ENCODE data around the gene SYTL4.

SYTL4 gene

DNA sequence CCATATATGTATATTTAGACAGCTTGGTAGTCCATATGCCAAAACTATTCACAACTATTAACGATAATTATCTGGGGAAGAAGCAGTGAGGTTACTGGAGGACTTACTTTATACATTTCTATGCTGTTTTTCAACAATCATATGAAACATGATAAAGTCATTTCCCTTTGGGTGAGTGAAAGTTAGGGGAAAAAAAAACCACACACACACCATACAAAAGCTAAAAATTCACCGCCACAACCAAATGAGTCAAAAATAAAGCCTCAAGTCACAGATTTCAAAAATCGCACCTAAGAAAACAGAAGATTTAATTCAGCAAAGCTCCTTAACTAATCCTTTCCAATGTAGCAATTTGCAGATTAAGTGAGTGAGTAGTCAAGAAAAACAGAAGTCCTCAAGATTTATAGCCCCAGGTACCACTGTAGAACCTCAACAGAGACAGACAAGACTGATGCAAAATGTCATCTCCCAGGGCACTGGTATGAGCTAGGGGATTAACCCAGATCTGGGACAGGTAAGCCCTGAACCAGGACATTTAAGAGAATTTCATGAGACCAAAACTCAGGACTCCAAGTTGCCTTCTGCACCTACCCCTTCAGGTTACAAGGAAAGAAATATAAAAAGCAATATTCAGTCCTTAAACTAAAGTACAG lies 35.1 kb downstream of the SYTL4 start:
- Histone ChIP-seq H3K27me3 (ENCODE audit: control insufficient read depth, low read length) (peaks cover 6% of the 10 kb centered on the region; the same call in 1 of the 2 replicates), H3K9me3 (ENCODE audit: control insufficient read depth, insufficient read depth, low read length) (no peaks in the 10 kb centered on the region), H3K79me2 (ENCODE audit: control insufficient read depth, low read length) (no peaks in the 10 kb centered on the region), H3F3A (ENCODE audit: control insufficient read depth, insufficient read depth) (no peaks in the 10 kb centered on the region), H3K36me3 (ENCODE audit: control insufficient read depth, low read length) (no peaks in the 10 kb centered on the region), H3K9me2 (replicated peaks; ENCODE audit: control insufficient read depth, low read length) (no peaks in the 10 kb centered on the region), H3K4me3 (ENCODE audit: low read length) (no peak overlapping the region), H4K20me1 (ENCODE audit: control insufficient read depth, insufficient read depth, low read depth, low read length) (no peaks in the 10 kb centered on the region), H3K4me2 (ENCODE audit: low read length) (no peak overlapping the region), H3K27ac (ENCODE audit: low read depth, low read length) (no peak overlapping the region), H3K4me1 (ENCODE audit: control insufficient read depth, low read length) (peaks cover 7% of the 10 kb centered on the region)
- TF ChIP-seq, protein P1, sequence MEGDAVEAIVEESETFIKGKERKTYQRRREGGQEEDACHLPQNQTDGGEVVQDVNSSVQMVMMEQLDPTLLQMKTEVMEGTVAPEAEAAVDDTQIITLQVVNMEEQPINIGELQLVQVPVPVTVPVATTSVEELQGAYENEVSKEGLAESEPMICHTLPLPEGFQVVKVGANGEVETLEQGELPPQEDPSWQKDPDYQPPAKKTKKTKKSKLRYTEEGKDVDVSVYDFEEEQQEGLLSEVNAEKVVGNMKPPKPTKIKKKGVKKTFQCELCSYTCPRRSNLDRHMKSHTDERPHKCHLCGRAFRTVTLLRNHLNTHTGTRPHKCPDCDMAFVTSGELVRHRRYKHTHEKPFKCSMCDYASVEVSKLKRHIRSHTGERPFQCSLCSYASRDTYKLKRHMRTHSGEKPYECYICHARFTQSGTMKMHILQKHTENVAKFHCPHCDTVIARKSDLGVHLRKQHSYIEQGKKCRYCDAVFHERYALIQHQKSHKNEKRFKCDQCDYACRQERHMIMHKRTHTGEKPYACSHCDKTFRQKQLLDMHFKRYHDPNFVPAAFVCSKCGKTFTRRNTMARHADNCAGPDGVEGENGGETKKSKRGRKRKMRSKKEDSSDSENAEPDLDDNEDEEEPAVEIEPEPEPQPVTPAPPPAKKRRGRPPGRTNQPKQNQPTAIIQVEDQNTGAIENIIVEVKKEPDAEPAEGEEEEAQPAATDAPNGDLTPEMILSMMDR (IDR thresholded peaks at IDR 0.05; ENCODE audit: low read depth, low read length, poor library complexity, severe bottlenecking), result no peak
- TF ChIP-seq EZH2phosphoT487 (IDR thresholded peaks at IDR 0.05; ENCODE audit: borderline replicate concordance, low read length), result no peak

DNA sequence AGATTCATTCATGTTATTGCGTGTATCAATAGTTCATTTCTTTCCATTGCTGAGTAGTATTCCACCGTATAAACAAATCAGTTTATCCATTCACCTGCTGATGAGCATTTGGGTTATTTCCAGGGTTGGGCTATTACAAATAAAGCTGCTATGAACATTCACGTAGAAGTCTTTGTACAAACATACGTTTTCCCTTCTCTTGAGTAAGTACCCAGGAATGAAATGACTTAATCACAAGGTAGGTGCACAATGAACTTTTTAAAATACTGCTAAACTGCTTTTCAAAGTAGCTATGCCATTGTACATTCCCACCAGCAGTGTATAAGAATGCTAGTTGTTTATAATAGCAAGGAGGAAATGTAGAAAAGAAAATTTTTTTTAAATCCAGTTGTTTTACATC lies 35.9 kb downstream of the SYTL4 start:
- H3K4me2 ChIP-seq (ENCODE audit: low read length), result no peak overlapping the region

GRCh38 chrX:100695302-100695701 lies 36.6 kb downstream of the SYTL4 start:
- no peaks in the 10 kb centered on the region for H3K79me2 ChIP-seq (ENCODE audit: control insufficient read depth, low read length)
- no peaks in the 10 kb centered on the region for H3K9me2 ChIP-seq (replicated peaks; ENCODE audit: control insufficient read depth, low read length)
- no peak for TF ChIP-seq EZH2phosphoT487 (IDR thresholded peaks at IDR 0.05; ENCODE audit: borderline replicate concordance, low read length)
- TF ChIP-seq, protein P1 (IDR thresholded peaks at IDR 0.05; ENCODE audit: low read depth, low read length, poor library complexity, severe bottlenecking), result no peak

More for the DNA sequence above, 35.9 kb downstream of the SYTL4 start:
- Histone ChIP-seq H3K27ac (ENCODE audit: low read depth, low read length) (no peak overlapping the region), H3K9me3 (ENCODE audit: control insufficient read depth, insufficient read depth, low read length) (no peaks in the 10 kb centered on the region), H3K36me3 (ENCODE audit: control insufficient read depth, low read length) (no peaks in the 10 kb centered on the region), H3F3A (ENCODE audit: control insufficient read depth, insufficient read depth) (no peaks in the 10 kb centered on the region), H3K79me2 (ENCODE audit: control insufficient read depth, low read length) (no peaks in the 10 kb centered on the region), H3K27me3 (ENCODE audit: control insufficient read depth, low read length) (peaks cover 6% of the 10 kb centered on the region; the same call in 1 of the 2 replicates), H3K4me1 (ENCODE audit: control insufficient read depth, low read length) (peaks cover 7% of the 10 kb centered on the region), H3K9me2 (replicated peaks; ENCODE audit: control insufficient read depth, low read length) (no peaks in the 10 kb centered on the region), H3K4me3 (ENCODE audit: low read length) (no peak overlapping the region), H4K20me1 (ENCODE audit: control insufficient read depth, insufficient read depth, low read depth, low read length) (no peaks in the 10 kb centered on the region)
- TF ChIP-seq, protein P1 (IDR thresholded peaks at IDR 0.05; ENCODE audit: low read depth, low read length, poor library complexity, severe bottlenecking), result no peak
- no peak for TF ChIP-seq EZH2phosphoT487 (IDR thresholded peaks at IDR 0.05; ENCODE audit: borderline replicate concordance, low read length)

More at GRCh38 chrX:100695302-100695701, 36.6 kb downstream of the SYTL4 start:
- Histone ChIP-seq H3K27ac (ENCODE audit: low read depth, low read length) (no peak overlapping the region), H3K4me1 (ENCODE audit: control insufficient read depth, low read length) (peaks cover 7% of the 10 kb centered on the region), H3K4me2 (ENCODE audit: low read length) (no peak overlapping the region), H3K27me3 (ENCODE audit: control insufficient read depth, low read length) (peaks cover 6% of the 10 kb centered on the region; the same call in 1 of the 2 replicates), H3F3A (ENCODE audit: control insufficient read depth, insufficient read depth) (no peaks in the 10 kb centered on the region), H4K20me1 (ENCODE audit: control insufficient read depth, insufficient read depth, low read depth, low read length) (no peaks in the 10 kb centered on the region), H3K9me3 (ENCODE audit: control insufficient read depth, insufficient read depth, low read length) (no peaks in the 10 kb centered on the region), H3K4me3 (ENCODE audit: low read length) (no peak overlapping the region), H3K36me3 (ENCODE audit: control insufficient read depth, low read length) (no peaks in the 10 kb centered on the region)
